ENCODE results near the gene TRIM41. TPM values are rescaled to one million over a fixed set of nuclear protein-coding genes. Genes with fewer than 3 reads are reported as not detected.

The TRIM41 gene
- total and polyA plus RNA-seq, 2 of the 13 experiments (the other 11 are each of a cell fraction or from before 2014, with no cell fraction given): 10.2 to 16.7 TPM

- TF ChIP-seq ZNF280D (CRISPR knock-in tag; IDR thresholded peaks at IDR 0.05) (no peak), RBFOX2 (IDR thresholded peaks at IDR 0.05; ENCODE audit: low read depth, low read length) (peak; percentile 92), ZNF264 (CRISPR knock-in tag; IDR thresholded peaks at IDR 0.05) (peak; percentile 48; the same call in 1 of the 2 replicates), NFE2 (CRISPR knock-in tag; IDR thresholded peaks at IDR 0.05) (no peak), GPN1 (CRISPR knock-in tag; IDR thresholded peaks at IDR 0.05; ENCODE audit: borderline replicate concordance) (no peak), REXO4 (CRISPR knock-in tag; IDR thresholded peaks at IDR 0.05; ENCODE audit: borderline replicate concordance) (no peak), ZZZ3 (CRISPR knock-in tag; IDR thresholded peaks at IDR 0.05; ENCODE audit: borderline replicate concordance) (no peak; the same call in 1 of the 2 replicates), CBFB (CRISPR knock-in tag; IDR thresholded peaks at IDR 0.05) (peak; percentile 17; the same call in 1 of the 2 replicates), CHD4 (IDR thresholded peaks at IDR 0.05; ENCODE audit: borderline replicate concordance, low read length) (no peak), ZNF564 (CRISPR knock-in tag; IDR thresholded peaks at IDR 0.05) (0 out of 2 replicates have a peak, but pooled peaks have one; percentile 6), ZNF256 (CRISPR knock-in tag; conservative IDR thresholded peaks at IDR 0.05) (no peak; the same call in 1 of the 2 replicates), RARG (CRISPR knock-in tag; IDR thresholded peaks at IDR 0.05; ENCODE audit: low read depth) (0 out of 2 replicates have a peak, but pooled peaks have one; percentile 20), PCBP1 (IDR thresholded peaks at IDR 0.05; ENCODE audit: borderline replicate concordance, low read depth, low read length) (no peak), GMEB1 (CRISPR knock-in tag; IDR thresholded peaks at IDR 0.05; ENCODE audit: borderline replicate concordance) (peak; percentile 42; the same call in 1 of the 2 replicates), MAFG (CRISPR knock-in tag; IDR thresholded peaks at IDR 0.05) (peak; percentile 8; the same call in 1 of the 2 replicates), POLR2AphosphoS5 (IDR thresholded peaks at IDR 0.05; ENCODE audit: low read depth, low read length) (peak; percentile 51; the same call in 1 of the 2 replicates), GATA4 (IDR thresholded peaks at IDR 0.05; ENCODE audit: borderline replicate concordance, low read depth) (no peak), CHD2 (IDR thresholded peaks at IDR 0.05; ENCODE audit: low read depth, low read length) (no peak), GPBP1L1 (CRISPR knock-in tag; IDR thresholded peaks at IDR 0.05) (no peak)
- TF ChIP-seq, protein P1, sequence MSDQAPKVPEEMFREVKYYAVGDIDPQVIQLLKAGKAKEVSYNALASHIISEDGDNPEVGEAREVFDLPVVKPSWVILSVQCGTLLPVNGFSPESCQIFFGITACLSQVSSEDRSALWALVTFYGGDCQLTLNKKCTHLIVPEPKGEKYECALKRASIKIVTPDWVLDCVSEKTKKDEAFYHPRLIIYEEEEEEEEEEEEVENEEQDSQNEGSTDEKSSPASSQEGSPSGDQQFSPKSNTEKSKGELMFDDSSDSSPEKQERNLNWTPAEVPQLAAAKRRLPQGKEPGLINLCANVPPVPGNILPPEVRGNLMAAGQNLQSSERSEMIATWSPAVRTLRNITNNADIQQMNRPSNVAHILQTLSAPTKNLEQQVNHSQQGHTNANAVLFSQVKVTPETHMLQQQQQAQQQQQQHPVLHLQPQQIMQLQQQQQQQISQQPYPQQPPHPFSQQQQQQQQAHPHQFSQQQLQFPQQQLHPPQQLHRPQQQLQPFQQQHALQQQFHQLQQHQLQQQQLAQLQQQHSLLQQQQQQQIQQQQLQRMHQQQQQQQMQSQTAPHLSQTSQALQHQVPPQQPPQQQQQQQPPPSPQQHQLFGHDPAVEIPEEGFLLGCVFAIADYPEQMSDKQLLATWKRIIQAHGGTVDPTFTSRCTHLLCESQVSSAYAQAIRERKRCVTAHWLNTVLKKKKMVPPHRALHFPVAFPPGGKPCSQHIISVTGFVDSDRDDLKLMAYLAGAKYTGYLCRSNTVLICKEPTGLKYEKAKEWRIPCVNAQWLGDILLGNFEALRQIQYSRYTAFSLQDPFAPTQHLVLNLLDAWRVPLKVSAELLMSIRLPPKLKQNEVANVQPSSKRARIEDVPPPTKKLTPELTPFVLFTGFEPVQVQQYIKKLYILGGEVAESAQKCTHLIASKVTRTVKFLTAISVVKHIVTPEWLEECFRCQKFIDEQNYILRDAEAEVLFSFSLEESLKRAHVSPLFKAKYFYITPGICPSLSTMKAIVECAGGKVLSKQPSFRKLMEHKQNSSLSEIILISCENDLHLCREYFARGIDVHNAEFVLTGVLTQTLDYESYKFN (CRISPR knock-in tag; conservative IDR thresholded peaks at IDR 0.05): peak; percentile 44; the same call in 1 of the 2 replicates
Observed at GRCh38 chr5:181261320-181262049, 38.4 kb downstream of the TRIM41 start (continued).
